HG03025 (cell line): Measurements from ENCODE around the gene FGF4.

ENCODE experiments used
- ATAC-seq: cut with Tn5 transposase; IDR thresholded peaks from one replicate; pipeline ENCODE4 v1.9.1; 2021; ENCODE audit warnings: mild to moderate bottlenecking, moderate library complexity; ENCODE audit not compliant: unreplicated experiment, low FRiP score

Gene FGF4

GRCh38 chr11:69730500-69730899 is 44.6 kb downstream of the FGF4 start:
- ATAC-seq = no peak

- no peak for ATAC-seq
Observed at GRCh38 chr11:69729252-69729651, 45.9 kb downstream of the FGF4 start.

GRCh38 chr11:69727266-69727665 is 47.9 kb downstream of the FGF4 start:
- no peak for ATAC-seq

GRCh38 chr11:69726481-69726880 is 48.7 kb downstream of the FGF4 start:
- ATAC-seq = no peak

DNA sequence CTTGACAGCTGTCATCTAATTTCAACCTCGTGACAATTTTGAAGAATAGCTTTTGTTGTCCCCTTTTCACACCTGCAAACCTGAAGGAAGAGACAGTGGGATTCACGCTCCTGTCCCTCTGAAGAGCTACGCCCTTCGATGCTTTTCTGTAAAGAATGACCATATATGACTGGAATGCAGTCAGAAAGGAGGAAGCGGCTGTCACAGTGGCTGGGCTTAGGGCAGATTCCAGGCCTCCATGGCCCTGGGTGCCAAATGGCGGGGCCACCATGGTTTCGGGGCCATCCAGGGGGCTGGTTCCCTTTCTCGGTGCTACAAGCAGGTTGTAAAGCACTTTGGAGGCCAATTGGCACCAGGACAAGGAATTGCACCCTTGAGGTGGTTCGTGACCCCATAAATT is 49.1 kb downstream of the FGF4 start:
- ATAC-seq = no peak

- ATAC-seq = no peak
Observed at GRCh38 chr11:69721745-69722144, 53.4 kb downstream of the FGF4 start.

- ATAC-seq = no peak
Observed at GRCh38 chr11:69721106-69721505, 54.0 kb downstream of the FGF4 start.
